Dendritic cell treated with granulocyte-macrophage colony-stimulating factor and Interleukin-4, amounts not matched to agents 40 ng/mL and 50 ng/mL, for 4 days (primary cell): ENCODE data around the gene ZBTB7C.

ENCODE experiments used
- H3K27ac Mint-ChIP-seq: one replicate; pipeline ENCODE4 v1.8.0; 2022; ENCODE audit warnings: mild to moderate bottlenecking, mixed read lengths
- H3K27me3 Mint-ChIP-seq: one replicate; pipeline ENCODE4 v1.8.0; 2022; ENCODE audit warnings: mild to moderate bottlenecking, mixed read lengths
- H3K36me3 Mint-ChIP-seq: one replicate; pipeline ENCODE4 v1.8.0; 2022; ENCODE audit warnings: low read depth, mixed read lengths
- H3K4me1 Mint-ChIP-seq: one replicate; pipeline ENCODE4 v1.8.0; 2022; ENCODE audit warnings: low read depth, mixed read lengths
- H3K4me3 Mint-ChIP-seq: one replicate; pipeline ENCODE4 v1.8.0; 2022; ENCODE audit warnings: mild to moderate bottlenecking, moderate library complexity, mixed read lengths
- H3K9me3 Mint-ChIP-seq: one replicate; pipeline ENCODE4 v1.8.0; 2022; ENCODE audit warnings: mixed read lengths
- intact Hi-C: fragments of 100-400 bp; cut with micrococcal nuclease; formaldehyde crosslinking; loops from one replicate; pipeline ENCODE4 v1.15.0; 2022

The ZBTB7C gene

DNA sequence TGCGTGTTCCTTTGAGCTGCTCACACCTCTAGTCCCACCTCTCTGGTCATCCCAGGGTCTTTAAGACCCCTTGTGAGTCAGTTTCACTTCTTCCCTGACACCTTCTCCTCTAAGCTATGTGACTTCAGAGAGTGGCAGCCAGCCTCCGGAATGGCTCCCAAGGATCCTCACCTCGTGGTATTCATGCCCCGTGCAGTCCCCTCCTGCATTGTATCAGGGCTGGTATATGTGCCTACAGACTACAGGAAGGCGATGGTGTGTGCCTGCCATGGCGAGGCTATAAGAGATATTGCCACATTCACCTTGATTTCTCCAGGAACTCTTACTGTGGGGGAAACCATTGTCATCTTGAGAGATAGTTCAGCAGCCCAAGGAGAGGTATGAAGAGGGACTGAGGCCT is 350.7 kb downstream of the ZBTB7C start:
- intact Hi-C loops: no loop called here
- Mint-ChIP-seq H3K9me3 (no peaks in the 10 kb centered on the region), H3K4me3 (no peak overlapping the region), H3K27ac (no peak overlapping the region), H3K27me3 (peaks cover 47% of the 10 kb centered on the region), H3K36me3 (no peaks in the 10 kb centered on the region), H3K4me1 (no peaks in the 10 kb centered on the region)

DNA sequence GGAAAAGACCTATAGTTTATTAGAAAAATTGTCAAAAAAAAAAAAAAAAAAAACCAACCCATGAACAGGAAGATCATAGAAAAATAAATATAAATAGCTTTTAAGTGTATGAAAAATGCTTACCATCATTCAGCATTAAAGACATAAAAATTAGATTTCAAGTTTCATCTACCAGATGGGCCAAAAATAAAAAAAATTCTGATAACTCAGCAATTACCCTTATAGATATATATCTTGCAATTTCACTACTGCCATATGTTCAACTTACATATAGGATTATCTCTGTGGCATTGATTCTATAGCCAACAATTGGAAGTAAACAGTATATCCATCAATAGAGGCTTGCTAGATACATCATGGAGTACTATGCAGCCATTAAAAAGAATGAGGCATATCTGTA is 352.2 kb downstream of the ZBTB7C start:
- Mint-ChIP-seq H3K27me3 (peaks cover 54% of the 10 kb centered on the region), H3K4me1 (no peaks in the 10 kb centered on the region)

DNA sequence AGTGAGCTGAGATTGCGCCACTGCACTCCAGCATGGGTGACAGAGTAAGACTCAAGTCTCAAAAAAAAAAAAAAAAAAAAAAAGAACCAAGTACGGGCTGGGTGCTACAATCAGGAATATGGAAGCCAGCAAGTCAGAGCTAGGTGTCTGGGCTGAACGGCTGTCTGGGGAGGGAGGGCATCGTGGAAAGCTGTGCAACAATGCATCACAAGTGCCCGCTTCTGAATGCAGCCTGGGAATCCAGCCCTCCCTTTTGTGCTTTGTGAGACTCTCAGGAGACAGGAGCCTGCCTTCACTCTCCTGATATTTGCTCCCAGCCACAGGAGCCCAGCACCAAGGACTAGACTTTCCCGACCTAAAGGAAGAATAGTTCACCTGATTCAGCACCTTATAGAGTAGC is 353.8 kb downstream of the ZBTB7C start:
- H3K36me3 Mint-ChIP-seq: no peaks in the 10 kb centered on the region
- H3K27ac Mint-ChIP-seq: no peak overlapping the region
- H3K4me3 Mint-ChIP-seq: no peak overlapping the region
- H3K9me3 Mint-ChIP-seq: no peaks in the 10 kb centered on the region
- no peaks in the 10 kb centered on the region for H3K4me1 Mint-ChIP-seq
- intact Hi-C loops: no loop called here
- H3K27me3 Mint-ChIP-seq: peaks cover 54% of the 10 kb centered on the region

More for the DNA sequence above, 352.2 kb downstream of the ZBTB7C start:
- H3K27ac Mint-ChIP-seq: no peak overlapping the region
- no peaks in the 10 kb centered on the region for H3K9me3 Mint-ChIP-seq
- H3K36me3 Mint-ChIP-seq: no peaks in the 10 kb centered on the region
- intact Hi-C loops: no loop called here
- H3K4me3 Mint-ChIP-seq: no peak overlapping the region

DNA sequence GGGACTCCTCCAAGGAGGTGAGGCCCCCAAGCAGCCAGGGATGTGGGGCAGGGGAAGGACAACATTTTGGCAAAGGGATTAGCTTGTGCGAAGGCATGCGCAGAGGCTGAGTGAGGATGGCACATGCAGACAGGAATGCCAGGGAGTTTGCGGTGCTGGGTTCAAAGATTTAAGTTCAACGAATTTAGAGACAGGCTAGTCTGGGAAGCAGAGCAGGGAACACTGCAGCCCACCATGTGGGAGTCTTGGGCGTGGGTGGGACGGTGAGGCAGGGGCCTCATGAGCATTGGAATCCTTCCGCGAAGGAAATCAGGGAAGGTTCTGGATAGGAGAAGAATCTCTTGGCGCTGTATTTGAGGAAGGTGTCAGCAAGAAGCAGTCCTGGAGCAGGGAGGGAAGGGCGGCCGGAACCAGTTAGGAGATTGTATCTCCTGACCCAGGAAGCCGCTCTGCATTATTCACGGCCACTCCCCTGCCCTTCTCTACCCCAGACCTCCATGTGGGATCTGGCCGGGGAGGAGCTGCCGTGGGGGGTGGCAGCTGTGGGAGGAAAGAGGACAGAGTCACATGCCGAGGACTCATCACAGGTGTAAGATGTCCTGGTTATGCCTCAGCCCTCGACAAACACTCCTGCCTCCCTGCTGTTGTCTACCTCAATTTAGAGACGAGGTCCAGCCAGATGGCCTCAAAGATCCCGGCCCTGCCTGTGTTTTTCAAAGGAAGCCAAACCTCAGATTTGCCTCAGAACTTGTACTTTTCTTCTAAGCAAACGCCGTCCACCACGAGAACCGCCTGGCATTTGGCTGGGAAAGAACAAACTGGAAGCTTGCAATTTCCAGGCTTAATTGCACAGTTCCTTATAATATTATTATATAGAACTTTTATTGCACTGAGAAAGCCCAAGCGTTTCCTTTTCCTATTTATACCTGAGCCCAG is 355.0 kb downstream of the ZBTB7C start:
- Mint-ChIP-seq H3K36me3 (no peaks in the 10 kb centered on the region), H3K9me3 (no peaks in the 10 kb centered on the region), H3K27me3 (peaks cover 43% of the 10 kb centered on the region), H3K27ac (no peak overlapping the region), H3K4me1 (no peaks in the 10 kb centered on the region), H3K4me3 (no peak overlapping the region)
- intact Hi-C loops: no loop called here

DNA sequence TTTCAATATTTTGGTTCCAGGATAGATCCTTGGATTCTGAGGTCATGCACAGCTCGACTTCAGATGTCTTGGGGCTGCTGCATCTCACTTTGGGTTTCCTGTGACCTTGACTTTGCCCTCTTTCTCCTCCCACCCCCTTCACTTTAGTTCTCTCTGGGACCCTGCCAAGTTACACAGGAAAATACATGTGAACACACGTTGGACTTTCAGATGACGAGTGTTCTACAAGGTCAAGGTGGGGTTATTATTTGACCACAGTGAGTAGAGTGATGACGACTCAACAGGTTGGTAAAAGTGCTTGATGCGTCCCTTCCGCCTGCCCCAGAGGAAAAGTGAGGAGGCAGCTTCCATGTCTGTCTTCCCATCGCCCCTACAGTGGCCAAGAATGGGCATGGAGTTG is 356.3 kb downstream of the ZBTB7C start:
- peaks cover 35% of the 10 kb centered on the region for H3K27me3 Mint-ChIP-seq
- no peak overlapping the region for H3K4me3 Mint-ChIP-seq
- H3K36me3 Mint-ChIP-seq: no peaks in the 10 kb centered on the region
- H3K9me3 Mint-ChIP-seq: no peaks in the 10 kb centered on the region
- H3K27ac Mint-ChIP-seq: no peak overlapping the region
- intact Hi-C loops: no loop called here
- H3K4me1 Mint-ChIP-seq: no peaks in the 10 kb centered on the region

DNA sequence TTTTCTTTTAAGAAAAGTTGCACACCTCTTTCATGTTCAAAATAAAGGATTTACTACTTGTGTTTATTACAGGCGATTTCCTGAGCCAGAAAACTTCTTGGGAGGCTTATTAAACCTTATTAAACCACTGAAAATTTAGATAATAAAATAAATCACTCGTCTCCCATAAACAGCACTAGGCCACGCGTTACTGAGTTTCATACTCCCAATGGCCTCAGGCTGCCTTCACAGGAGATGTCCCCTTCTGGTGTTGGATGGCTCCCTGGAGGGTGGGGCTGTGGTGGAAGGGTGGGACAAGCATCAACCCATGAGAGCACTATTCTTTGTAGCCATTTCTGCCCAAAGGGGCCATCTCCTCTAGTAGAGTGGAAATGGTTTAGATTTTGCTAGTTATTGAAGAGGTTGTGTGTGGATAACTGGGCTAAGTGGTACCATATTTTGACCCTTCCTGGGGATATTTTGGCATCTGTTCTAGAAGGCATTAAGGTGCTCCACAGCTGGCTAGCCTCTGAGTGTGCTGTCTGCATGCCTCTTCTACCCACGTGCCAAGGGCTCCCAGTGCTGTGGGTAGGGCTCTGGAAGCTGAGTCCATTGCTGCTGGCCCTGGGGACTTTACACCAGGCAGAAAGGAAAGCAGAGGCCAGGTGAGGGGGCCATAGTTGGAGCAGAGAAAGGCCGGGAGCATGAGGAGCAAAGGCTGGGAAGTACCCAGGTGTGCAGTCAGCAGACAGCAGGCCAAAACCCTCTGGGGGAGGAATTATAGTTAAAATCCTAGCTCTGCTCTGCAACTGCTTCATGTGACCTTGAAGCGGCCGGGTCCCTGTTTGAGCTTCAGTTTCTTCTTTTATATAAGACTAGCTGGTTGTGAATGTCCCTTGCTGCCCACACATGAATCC is 357.0 kb downstream of the ZBTB7C start:
- intact Hi-C loops: no loop called here
- Mint-ChIP-seq H3K27me3 (peaks cover 36% of the 10 kb centered on the region), H3K9me3 (no peaks in the 10 kb centered on the region), H3K4me1 (no peaks in the 10 kb centered on the region), H3K4me3 (no peak overlapping the region), H3K36me3 (no peaks in the 10 kb centered on the region), H3K27ac (no peak overlapping the region)

DNA sequence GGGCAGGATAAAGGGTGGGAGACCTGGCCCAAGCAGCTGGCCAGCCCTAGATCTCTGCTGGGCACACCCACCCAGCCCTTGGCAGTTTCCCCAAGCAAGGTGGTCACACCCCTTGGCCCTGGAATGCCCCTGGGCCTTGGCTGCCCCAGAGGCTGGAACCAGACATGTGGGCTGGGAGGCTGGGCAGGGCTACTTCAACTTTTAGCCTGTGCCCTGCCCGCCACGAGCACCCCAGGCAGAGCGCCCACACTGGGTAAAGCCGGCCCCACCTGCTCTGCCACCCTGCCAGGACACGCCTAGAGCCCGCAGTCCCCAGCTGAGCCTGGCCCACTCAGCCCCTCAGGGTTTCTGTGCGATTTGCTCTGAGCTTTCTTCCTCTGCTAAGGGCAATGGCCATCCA is 359.0 kb downstream of the ZBTB7C start:
- H3K27me3 Mint-ChIP-seq: peaks cover 34% of the 10 kb centered on the region
- H3K27ac Mint-ChIP-seq: no peak overlapping the region
- no peaks in the 10 kb centered on the region for H3K9me3 Mint-ChIP-seq
- no peaks in the 10 kb centered on the region for H3K36me3 Mint-ChIP-seq
- no peaks in the 10 kb centered on the region for H3K4me1 Mint-ChIP-seq
- intact Hi-C loops: no loop called here
- H3K4me3 Mint-ChIP-seq: no peak overlapping the region

DNA sequence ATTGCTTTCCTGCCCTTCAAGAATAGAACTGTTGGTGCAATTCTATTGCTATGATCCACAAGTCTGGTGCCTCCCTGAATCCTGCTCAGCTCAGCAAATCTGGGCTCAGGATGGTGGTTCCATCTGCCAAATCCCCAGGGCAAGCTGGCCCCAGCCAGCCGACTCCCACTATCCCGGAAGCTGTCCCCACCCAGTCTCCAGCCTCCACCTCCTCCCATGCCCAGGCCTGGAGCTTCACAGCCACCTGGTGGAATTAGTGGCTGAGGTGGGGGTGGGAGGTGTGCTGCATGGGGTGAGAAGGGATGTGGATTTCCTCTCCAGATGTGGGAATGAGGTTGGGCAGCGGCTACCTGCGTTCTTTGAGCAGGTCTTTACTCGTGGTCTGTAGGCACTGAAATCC is 359.4 kb downstream of the ZBTB7C start:
- Mint-ChIP-seq H3K36me3 (no peaks in the 10 kb centered on the region), H3K4me1 (no peaks in the 10 kb centered on the region), H3K4me3 (no peak overlapping the region), H3K27ac (no peak overlapping the region), H3K27me3 (peaks cover 33% of the 10 kb centered on the region), H3K9me3 (no peaks in the 10 kb centered on the region)
- intact Hi-C loops: no loop called here

DNA sequence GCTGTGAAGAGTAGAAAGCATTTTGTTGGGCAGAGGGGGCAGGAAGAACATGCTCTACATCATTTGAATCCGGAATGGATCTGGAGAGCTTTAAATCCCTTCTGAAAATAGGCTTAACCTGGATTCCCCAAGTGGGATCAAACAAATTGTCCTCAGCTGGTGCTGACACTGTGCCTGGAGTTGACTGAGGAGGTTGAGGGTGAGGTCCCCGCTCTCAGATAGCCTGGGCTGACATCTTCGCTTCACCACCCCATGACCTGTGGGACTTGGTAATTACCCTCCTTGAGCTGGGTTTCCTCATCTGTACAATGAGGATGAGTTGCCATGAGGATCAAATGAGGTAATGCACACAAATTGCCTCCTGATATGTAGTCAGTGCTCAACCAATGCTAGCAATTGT is 360.9 kb downstream of the ZBTB7C start:
- no peaks in the 10 kb centered on the region for H3K9me3 Mint-ChIP-seq
- intact Hi-C loops: no loop called here
- H3K27me3 Mint-ChIP-seq: peaks cover 22% of the 10 kb centered on the region
- H3K4me1 Mint-ChIP-seq: no peaks in the 10 kb centered on the region
- no peak overlapping the region for H3K4me3 Mint-ChIP-seq
- H3K27ac Mint-ChIP-seq: no peak overlapping the region
- no peaks in the 10 kb centered on the region for H3K36me3 Mint-ChIP-seq

DNA sequence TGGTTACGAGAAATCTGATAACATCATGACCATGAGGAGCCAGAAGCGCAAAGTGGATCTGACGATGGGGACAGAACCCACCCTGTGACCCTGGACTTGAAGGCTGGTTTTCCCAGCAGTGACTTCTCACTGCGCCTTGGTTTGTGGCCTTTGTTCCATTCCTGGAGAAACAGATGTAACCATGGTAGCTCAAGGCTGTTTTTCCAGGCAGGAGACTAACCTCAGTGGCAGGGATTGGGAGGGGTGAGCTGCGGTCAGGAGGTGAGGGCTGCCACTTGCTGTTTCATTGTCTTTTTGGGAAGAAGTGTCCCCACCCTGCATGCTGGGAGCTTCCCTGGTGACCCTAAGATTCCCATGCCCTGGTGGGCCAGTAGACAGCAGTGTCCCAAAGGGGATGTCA is 362.3 kb downstream of the ZBTB7C start:
- H3K4me1 Mint-ChIP-seq: no peaks in the 10 kb centered on the region
- peaks cover 21% of the 10 kb centered on the region for H3K27me3 Mint-ChIP-seq
- H3K4me3 Mint-ChIP-seq: no peak overlapping the region
- no peaks in the 10 kb centered on the region for H3K9me3 Mint-ChIP-seq
- H3K27ac Mint-ChIP-seq: no peak overlapping the region
- intact Hi-C loops: no loop called here
- H3K36me3 Mint-ChIP-seq: no peaks in the 10 kb centered on the region

DNA sequence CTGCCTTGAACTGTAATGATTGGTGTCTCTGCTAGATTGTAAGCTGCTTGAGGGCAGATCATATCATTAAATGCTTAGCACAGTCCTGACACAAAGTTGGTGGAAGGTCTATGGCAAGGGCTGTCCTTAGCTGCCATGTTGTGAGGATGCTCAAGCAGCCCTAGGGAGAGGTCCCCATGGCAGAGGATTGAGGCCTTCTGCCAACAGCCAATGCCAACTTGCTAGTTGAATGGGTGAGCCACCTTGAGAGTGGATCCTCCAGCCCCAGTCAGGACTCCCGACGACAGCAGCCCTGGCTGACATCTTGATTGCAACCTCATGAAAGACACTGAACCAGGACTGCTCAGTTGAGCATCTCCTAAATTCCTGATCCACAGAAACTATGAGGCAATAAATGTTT is 363.4 kb downstream of the ZBTB7C start:
- no peaks in the 10 kb centered on the region for H3K36me3 Mint-ChIP-seq
- H3K4me1 Mint-ChIP-seq: no peaks in the 10 kb centered on the region
- H3K4me3 Mint-ChIP-seq: no peak overlapping the region
- peaks cover 21% of the 10 kb centered on the region for H3K27me3 Mint-ChIP-seq
- intact Hi-C loops: no loop called here
- H3K9me3 Mint-ChIP-seq: no peaks in the 10 kb centered on the region
- H3K27ac Mint-ChIP-seq: no peak overlapping the region

DNA sequence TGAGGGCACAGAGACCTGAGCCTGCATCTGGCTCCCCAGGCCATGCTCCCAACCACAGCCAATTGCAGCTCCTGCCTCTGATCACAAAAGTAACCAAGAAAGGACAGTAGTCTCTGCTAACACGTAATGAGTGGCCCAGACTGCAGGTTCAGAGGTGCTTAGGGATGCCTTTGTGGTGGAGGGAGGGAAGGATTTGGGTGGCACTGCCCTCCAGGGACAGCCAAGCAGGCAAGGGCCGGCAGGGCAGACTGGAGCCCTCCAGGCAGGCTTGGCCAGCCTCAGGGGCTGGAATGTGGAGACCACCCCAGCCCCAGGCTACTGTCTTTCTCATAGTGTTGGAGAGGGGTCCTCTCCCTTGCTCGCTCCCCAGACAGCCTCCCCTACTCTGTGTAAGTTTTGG is 364.2 kb downstream of the ZBTB7C start:
- intact Hi-C loops: no loop called here
- no peak overlapping the region for H3K4me3 Mint-ChIP-seq
- H3K27ac Mint-ChIP-seq: no peak overlapping the region
- no peaks in the 10 kb centered on the region for H3K9me3 Mint-ChIP-seq
- no peaks in the 10 kb centered on the region for H3K36me3 Mint-ChIP-seq
- no peaks in the 10 kb centered on the region for H3K4me1 Mint-ChIP-seq
- H3K27me3 Mint-ChIP-seq: peaks cover 19% of the 10 kb centered on the region

DNA sequence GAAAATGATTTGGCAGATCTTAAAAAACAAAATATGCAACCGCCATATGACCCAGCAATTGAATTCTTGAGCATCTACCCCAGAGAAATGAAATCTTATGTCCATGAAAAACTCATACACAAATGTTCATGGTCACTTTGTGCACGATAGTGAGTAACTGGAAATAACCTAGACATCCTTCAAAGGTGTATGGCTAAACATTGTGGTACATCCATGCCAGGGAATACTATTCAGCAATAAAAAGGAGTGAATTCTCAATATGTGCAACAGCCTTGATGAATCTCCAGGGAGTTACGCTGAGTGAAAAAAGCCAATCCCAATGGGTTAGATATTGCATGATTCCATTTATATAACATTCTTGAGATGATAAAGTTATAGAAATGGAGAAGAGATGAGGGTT is 366.0 kb downstream of the ZBTB7C start:
- intact Hi-C loops: no loop called here
- no peaks in the 10 kb centered on the region for H3K36me3 Mint-ChIP-seq
- H3K9me3 Mint-ChIP-seq: no peaks in the 10 kb centered on the region
- H3K4me3 Mint-ChIP-seq: no peak overlapping the region
- H3K4me1 Mint-ChIP-seq: no peaks in the 10 kb centered on the region
- peaks cover 17% of the 10 kb centered on the region for H3K27me3 Mint-ChIP-seq
- H3K27ac Mint-ChIP-seq: no peak overlapping the region

DNA sequence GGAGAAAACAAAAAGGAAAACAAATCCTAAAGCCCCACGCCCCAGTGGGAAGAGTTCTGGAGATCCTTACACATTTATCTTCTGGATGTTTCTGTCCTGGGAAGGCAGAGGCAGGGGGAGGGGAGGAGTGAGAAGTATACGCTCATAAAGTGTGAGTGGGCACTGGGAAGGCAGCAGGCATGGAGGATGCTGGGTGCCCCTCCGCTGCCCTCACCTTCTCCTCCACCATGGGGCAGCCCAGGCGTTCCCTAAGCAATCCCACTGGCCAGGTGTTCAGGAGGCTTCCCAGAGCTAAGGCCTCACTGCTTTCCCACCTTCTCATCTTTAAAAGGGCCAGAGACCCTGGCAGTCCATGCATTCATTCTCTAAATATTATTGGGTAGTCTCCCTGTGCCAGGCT is 366.8 kb downstream of the ZBTB7C start:
- H3K27ac Mint-ChIP-seq: no peak overlapping the region
- H3K4me3 Mint-ChIP-seq: no peak overlapping the region
- intact Hi-C loops: no loop called here
- H3K36me3 Mint-ChIP-seq: no peaks in the 10 kb centered on the region
- no peaks in the 10 kb centered on the region for H3K9me3 Mint-ChIP-seq
- peaks cover 17% of the 10 kb centered on the region for H3K27me3 Mint-ChIP-seq
- H3K4me1 Mint-ChIP-seq: no peaks in the 10 kb centered on the region
